PC-3 (cell line): ENCODE measurements around the gene PACRG. TPM values are rescaled to one million over a fixed set of nuclear protein-coding genes. Genes with fewer than 3 reads are reported as not detected.

Source experiments
- ATAC-seq: fragments of 200-7000 bp; cut with Tn5 transposase; 2 replicates; pipeline ENCODE4 v1.9.1; 2020; ENCODE audit warnings: mild to moderate bottlenecking, moderate library complexity
- BruUV-seq: library from RNA; stranded (reverse); fragments of 400-500 nt; replicated peaks from 2 replicates; lab custom pipeline; 2021; lab: Mats Ljungman, UMichigan
- CTCF ChIA-PET: fragments of 300-600 bp; sonication (Branson Sonifier 250); formaldehyde crosslinking; loops from one replicate; lab custom pipeline; 2022; ENCODE audit warnings: antibody characterized with exemption; lab: Charles Lee
- POLR2A ChIA-PET: fragments of 300-600 bp; sonication (Branson Sonifier 250); formaldehyde crosslinking; loops from one replicate; lab custom pipeline; 2022; ENCODE audit warnings: antibody characterized with exemption; ENCODE audit not compliant: unreplicated experiment; lab: Charles Lee
- DNase-seq: peaks from one replicate; pipeline ENCODE4 v3.0.0-alpha.2; 2015
- H2AFZ ChIP-seq: fragments of 300-600 bp; sonication (generic); 2 replicates; pipeline ENCODE4 v1.6.0; 2016; ENCODE audit warnings: antibody characterized with exemption, low read length
- H3F3A ChIP-seq: fragments of 300-600 bp; sonication (generic); one replicate; pipeline ENCODE4 v1.6.0; 2017; ENCODE audit warnings: antibody characterized with exemption, low read length, control low read depth, mild to moderate bottlenecking; ENCODE audit not compliant: unreplicated experiment
- H3K27ac ChIP-seq: fragments of 300-600 bp; sonication (generic); 2 replicates; pipeline ENCODE4 v1.5.1; 2016; ENCODE audit warnings: mild to moderate bottlenecking, low read length
- H3K27me3 ChIP-seq: fragments of 300-600 bp; sonication (generic); 2 replicates; pipeline ENCODE4 v1.6.1; 2016; ENCODE audit warnings: low read length, mixed read lengths
- H3K36me3 ChIP-seq: fragments of 300-600 bp; sonication (generic); 2 replicates; pipeline ENCODE4 v1.6.1; 2016; ENCODE audit warnings: low read depth, mixed run types, low read length, mixed read lengths
- H3K4me1 ChIP-seq: fragments of 300-600 bp; sonication (generic); 2 replicates; pipeline ENCODE4 v1.5.1; 2016; ENCODE audit warnings: low read length; ENCODE audit not compliant: insufficient read depth
- H3K4me2 ChIP-seq: fragments of 300-600 bp; sonication (generic); 2 replicates; pipeline ENCODE4 v1.6.0; 2016; ENCODE audit warnings: low read length
- H3K4me3 ChIP-seq: fragments of 300-600 bp; sonication (generic); 2 replicates; pipeline ENCODE4 v1.5.1; 2016; ENCODE audit warnings: mild to moderate bottlenecking, low read length, mixed read lengths
- H3K79me2 ChIP-seq: fragments of 300-600 bp; sonication (generic); 2 replicates; pipeline ENCODE4 v1.6.1; 2017; ENCODE audit warnings: low read length, mixed read lengths
- H3K9ac ChIP-seq: fragments of 300-600 bp; sonication (generic); 2 replicates; pipeline ENCODE4 v1.6.0; 2016; ENCODE audit warnings: mild to moderate bottlenecking, low read length
- H3K9me2 ChIP-seq: fragments of 300-600 bp; sonication (generic); replicated peaks from 2 replicates; pipeline ENCODE4 v1.6.1; 2016; ENCODE audit warnings: mixed run types, low read length, mixed read lengths
- H3K9me3 ChIP-seq: fragments of 300-600 bp; sonication (generic); 2 replicates; pipeline ENCODE4 v1.6.1; 2016; ENCODE audit warnings: low read length, mixed read lengths
- H4K20me1 ChIP-seq: fragments of 300-600 bp; sonication (generic); 2 replicates; pipeline ENCODE4 v1.6.1; 2016; ENCODE audit warnings: low read length, mixed read lengths
- EZH2 ChIP-seq: fragments of 300-600 bp; sonication (generic); IDR thresholded peaks from one replicate; pipeline ENCODE4 v1.6.1; 2017; ENCODE audit warnings: antibody characterized with exemption, mild to moderate bottlenecking, low read length; ENCODE audit not compliant: unreplicated experiment
- EZH2phosphoT487 ChIP-seq: fragments of 300-600 bp; sonication (generic); IDR thresholded peaks from 2 replicates; pipeline ENCODE4 v1.6.1; 2018; ENCODE audit warnings: mild to moderate bottlenecking, antibody characterized with exemption, low read length, borderline replicate concordance
- intact Hi-C: fragments of 100-400 bp; cut with micrococcal nuclease; formaldehyde crosslinking; loops from 2 replicates; pipeline ENCODE4 v1.9.0; 2023
- total RNA-seq: library from RNA; depleted of rRNA; stranded (reverse); fragments of >200 nt; gene quantifications from 2 replicates; pipeline ENCODE4 v1.2.3, GENCODE V29; 2014
- TF ChIP-seq, protein P1 (sequence below): fragments of 300-600 bp; sonication (generic); conservative IDR thresholded peaks from 2 replicates; pipeline ENCODE4 v1.5.1; 2017; ENCODE audit warnings: antibody characterized with exemption, low read depth, mild to moderate bottlenecking, low read length

PACRG gene
- total RNA-seq, 1 experiment from 2014 or later, result not detected

DNA sequence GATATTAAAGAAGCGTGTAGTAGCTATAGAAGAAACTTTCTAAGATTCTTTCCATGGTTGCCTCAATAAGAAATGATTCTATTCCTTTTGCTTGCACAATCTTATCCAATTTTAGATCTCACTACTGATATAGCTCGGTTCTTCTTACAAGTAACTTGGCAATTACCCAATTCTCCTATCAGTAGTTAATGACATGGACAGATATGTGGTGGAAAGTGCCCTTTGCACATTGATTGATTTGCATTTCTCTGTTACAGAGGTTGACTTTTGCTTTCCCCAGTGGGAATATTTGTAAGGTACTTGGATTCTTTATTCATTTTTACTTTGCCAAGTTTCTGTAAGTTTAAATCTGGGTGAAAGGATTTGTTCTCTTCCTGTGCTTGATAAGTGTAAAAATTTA lies 593.0 kb downstream of the PACRG start:
- no peak overlapping the region for H3K27ac ChIP-seq
- H3K27me3 ChIP-seq, result no peaks in the 10 kb centered on the region
- TF ChIP-seq EZH2phosphoT487 (no peak), EZH2 (no peak)
- TF ChIP-seq, protein P1, sequence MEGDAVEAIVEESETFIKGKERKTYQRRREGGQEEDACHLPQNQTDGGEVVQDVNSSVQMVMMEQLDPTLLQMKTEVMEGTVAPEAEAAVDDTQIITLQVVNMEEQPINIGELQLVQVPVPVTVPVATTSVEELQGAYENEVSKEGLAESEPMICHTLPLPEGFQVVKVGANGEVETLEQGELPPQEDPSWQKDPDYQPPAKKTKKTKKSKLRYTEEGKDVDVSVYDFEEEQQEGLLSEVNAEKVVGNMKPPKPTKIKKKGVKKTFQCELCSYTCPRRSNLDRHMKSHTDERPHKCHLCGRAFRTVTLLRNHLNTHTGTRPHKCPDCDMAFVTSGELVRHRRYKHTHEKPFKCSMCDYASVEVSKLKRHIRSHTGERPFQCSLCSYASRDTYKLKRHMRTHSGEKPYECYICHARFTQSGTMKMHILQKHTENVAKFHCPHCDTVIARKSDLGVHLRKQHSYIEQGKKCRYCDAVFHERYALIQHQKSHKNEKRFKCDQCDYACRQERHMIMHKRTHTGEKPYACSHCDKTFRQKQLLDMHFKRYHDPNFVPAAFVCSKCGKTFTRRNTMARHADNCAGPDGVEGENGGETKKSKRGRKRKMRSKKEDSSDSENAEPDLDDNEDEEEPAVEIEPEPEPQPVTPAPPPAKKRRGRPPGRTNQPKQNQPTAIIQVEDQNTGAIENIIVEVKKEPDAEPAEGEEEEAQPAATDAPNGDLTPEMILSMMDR, result no peak
- no peaks in the 10 kb centered on the region for H3F3A ChIP-seq
- POLR2A ChIA-PET, result no interaction called here
- H3K4me3 ChIP-seq, result no peak overlapping the region
- H3K36me3 ChIP-seq, result no peaks in the 10 kb centered on the region
- no peak overlapping the region for H3K9ac ChIP-seq
- no peaks in the 10 kb centered on the region for H3K9me2 ChIP-seq
- BruUV-seq, result no TSS peak
- H2AFZ ChIP-seq, result no peak overlapping the region
- intact Hi-C loops, result loop anchor here (10.0 kb wide), 1 partner anchor 466 kb away; no protein-coding TSS in a partner anchor
- no peak overlapping the region for H3K4me2 ChIP-seq
- H3K79me2 ChIP-seq, result no peaks in the 10 kb centered on the region
- H3K4me1 ChIP-seq, result peaks cover 24% of the 10 kb centered on the region
- DNase-seq, result no peak
- CTCF ChIA-PET, result no interaction called here
- H4K20me1 ChIP-seq, result no peaks in the 10 kb centered on the region
- no peaks in the 10 kb centered on the region for H3K9me3 ChIP-seq
- no peak for ATAC-seq

- TF ChIP-seq, protein P1, result no peak
- TF ChIP-seq EZH2, result no peak
- no peak for TF ChIP-seq EZH2phosphoT487
- H3K27ac ChIP-seq, result no peak overlapping the region
- no peaks in the 10 kb centered on the region for H3K9me2 ChIP-seq
- H2AFZ ChIP-seq, result no peak overlapping the region
- no peaks in the 10 kb centered on the region for H3K9me3 ChIP-seq
- no peaks in the 10 kb centered on the region for H3K27me3 ChIP-seq
- no peak overlapping the region for H3K4me2 ChIP-seq
- H3K4me3 ChIP-seq, result no peak overlapping the region
- ChIA-PET CTCF (no interaction called here), POLR2A (no interaction called here)
- H3F3A ChIP-seq, result no peaks in the 10 kb centered on the region
- no peak for ATAC-seq
- H3K4me1 ChIP-seq, result peaks cover 30% of the 10 kb centered on the region
- H3K79me2 ChIP-seq, result no peaks in the 10 kb centered on the region
- BruUV-seq, result no TSS peak
- H3K36me3 ChIP-seq, result no peaks in the 10 kb centered on the region
- H3K9ac ChIP-seq, result no peak overlapping the region
- no peaks in the 10 kb centered on the region for H4K20me1 ChIP-seq
- intact Hi-C loops, result loop anchor here (10.0 kb wide), 1 partner anchor 467 kb away; no protein-coding TSS in a partner anchor
- DNase-seq, result no peak
These were observed 593.9 kb downstream of the PACRG start for GRCh38 chr6:163321717-163322116.

DNA sequence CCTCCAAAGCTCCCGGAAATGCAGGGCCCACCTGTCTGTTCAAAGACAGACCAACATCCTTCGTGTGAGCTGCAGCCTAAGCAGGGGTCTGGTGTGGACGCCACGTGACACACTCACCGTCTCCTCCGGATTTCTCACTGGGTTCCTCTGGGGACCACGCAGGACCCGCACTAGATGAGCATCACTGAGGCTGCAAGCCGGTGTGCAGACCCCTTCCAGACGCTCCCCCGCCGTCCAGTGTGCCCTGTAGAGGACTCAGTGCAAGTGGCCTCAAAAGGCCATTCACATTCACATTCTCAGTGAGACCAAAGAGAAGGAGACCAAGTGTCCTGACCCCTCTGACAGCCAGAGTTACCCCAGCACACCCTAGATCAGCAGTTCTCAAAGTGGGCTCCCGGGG lies 595.5 kb downstream of the PACRG start:
- TF ChIP-seq, protein P1, result no peak
- TF ChIP-seq EZH2 (no peak), EZH2phosphoT487 (no peak)
- DNase-seq (no peak), ATAC-seq (no peak)
- intact Hi-C loops, result loop anchor here (10.0 kb wide), 1 partner anchor 468 kb away; no protein-coding TSS in a partner anchor
- Histone ChIP-seq H4K20me1 (no peaks in the 10 kb centered on the region), H2AFZ (no peak overlapping the region), H3K27ac (peak overlapping the region; percentile 96), H3K36me3 (no peaks in the 10 kb centered on the region), H3K79me2 (no peaks in the 10 kb centered on the region), H3K4me2 (no peak overlapping the region), H3K4me1 (peaks cover 30% of the 10 kb centered on the region), H3K4me3 (no peak overlapping the region), H3F3A (no peaks in the 10 kb centered on the region), H3K9ac (no peak overlapping the region), H3K9me2 (no peaks in the 10 kb centered on the region), H3K27me3 (no peaks in the 10 kb centered on the region), H3K9me3 (no peaks in the 10 kb centered on the region)
- POLR2A ChIA-PET, result no interaction called here
- BruUV-seq, result no TSS peak
- CTCF ChIA-PET, result no interaction called here
